ENCODE results near the gene CES3. TPM values are rescaled to one million over a fixed set of nuclear protein-coding genes. Genes with fewer than 3 reads are reported as not detected.

The CES3 gene
- polyA plus RNA-seq, 2 of the 4 experiments (the other 2 are of a cell fraction): 2.1 to 3.8 TPM

DNA sequence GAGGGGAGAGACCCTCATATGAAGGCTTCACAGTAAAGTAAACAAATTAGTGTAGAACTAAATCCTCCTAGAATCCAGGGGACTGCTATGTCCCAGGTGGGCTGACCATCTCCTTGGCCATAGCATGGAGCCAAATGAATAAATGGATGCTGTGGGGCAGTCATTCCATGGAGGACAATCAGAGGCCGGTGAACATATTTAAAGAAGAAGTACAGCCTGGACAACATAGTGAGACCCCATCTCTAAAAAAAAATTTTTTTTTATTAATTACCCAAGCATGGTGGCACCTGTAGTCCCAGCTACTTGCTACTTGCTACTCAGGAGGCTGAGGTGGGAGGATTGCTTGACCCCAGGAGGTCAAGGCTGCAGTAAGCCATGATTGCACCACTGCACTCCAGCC lies 62.6 kb downstream of the CES3 start:
- TF ChIP-seq MAZ (IDR thresholded peaks at IDR 0.05; ENCODE audit: borderline replicate concordance, low read depth, low read length): no peak
- TF ChIP-seq NPAS2 (CRISPR knock-in tag; IDR thresholded peaks at IDR 0.05; ENCODE audit: borderline replicate concordance): no peak
- TF ChIP-seq RFX5 (IDR thresholded peaks at IDR 0.05): no peak
- TF ChIP-seq ZC3H11A (IDR thresholded peaks at IDR 0.05): no peak
- TF ChIP-seq, protein P1, sequence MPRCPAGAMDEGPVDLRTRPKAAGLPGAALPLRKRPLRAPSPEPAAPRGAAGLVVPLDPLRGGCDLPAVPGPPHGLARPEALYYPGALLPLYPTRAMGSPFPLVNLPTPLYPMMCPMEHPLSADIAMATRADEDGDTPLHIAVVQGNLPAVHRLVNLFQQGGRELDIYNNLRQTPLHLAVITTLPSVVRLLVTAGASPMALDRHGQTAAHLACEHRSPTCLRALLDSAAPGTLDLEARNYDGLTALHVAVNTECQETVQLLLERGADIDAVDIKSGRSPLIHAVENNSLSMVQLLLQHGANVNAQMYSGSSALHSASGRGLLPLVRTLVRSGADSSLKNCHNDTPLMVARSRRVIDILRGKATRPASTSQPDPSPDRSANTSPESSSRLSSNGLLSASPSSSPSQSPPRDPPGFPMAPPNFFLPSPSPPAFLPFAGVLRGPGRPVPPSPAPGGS (IDR thresholded peaks at IDR 0.05): no peak
- no peak for TF ChIP-seq FOSL2 (IDR thresholded peaks at IDR 0.05)
- no peak for TF ChIP-seq FOSL2 (CRISPR knock-in tag; IDR thresholded peaks at IDR 0.05)
- no peak for TF ChIP-seq KDM1A (IDR thresholded peaks at IDR 0.05; ENCODE audit: low read depth)
- no peak for TF ChIP-seq EP300 (IDR thresholded peaks at IDR 0.05)
- TF ChIP-seq, protein P2, sequence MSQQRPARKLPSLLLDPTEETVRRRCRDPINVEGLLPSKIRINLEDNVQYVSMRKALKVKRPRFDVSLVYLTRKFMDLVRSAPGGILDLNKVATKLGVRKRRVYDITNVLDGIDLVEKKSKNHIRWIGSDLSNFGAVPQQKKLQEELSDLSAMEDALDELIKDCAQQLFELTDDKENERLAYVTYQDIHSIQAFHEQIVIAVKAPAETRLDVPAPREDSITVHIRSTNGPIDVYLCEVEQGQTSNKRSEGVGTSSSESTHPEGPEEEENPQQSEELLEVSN (IDR thresholded peaks at IDR 0.05; ENCODE audit: borderline replicate concordance, low read depth): no peak
- no peak for TF ChIP-seq ZNF302 (CRISPR knock-in tag; IDR thresholded peaks at IDR 0.05)
- no peak for TF ChIP-seq KDM5A (IDR thresholded peaks at IDR 0.05)
- TF ChIP-seq NFE2L2 (conservative IDR thresholded peaks at IDR 0.05; ENCODE audit: low read length): no peak
- TF ChIP-seq MAFK (IDR thresholded peaks at IDR 0.05; ENCODE audit: partially characterized antibody): no peak
- TF ChIP-seq RARB (CRISPR knock-in tag; IDR thresholded peaks at IDR 0.05): no peak
- TF ChIP-seq, protein P3, sequence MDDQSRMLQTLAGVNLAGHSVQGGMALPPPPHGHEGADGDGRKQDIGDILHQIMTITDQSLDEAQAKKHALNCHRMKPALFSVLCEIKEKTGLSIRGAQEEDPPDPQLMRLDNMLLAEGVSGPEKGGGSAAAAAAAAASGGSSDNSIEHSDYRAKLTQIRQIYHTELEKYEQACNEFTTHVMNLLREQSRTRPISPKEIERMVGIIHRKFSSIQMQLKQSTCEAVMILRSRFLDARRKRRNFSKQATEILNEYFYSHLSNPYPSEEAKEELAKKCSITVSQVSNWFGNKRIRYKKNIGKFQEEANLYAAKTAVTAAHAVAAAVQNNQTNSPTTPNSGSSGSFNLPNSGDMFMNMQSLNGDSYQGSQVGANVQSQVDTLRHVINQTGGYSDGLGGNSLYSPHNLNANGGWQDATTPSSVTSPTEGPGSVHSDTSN (IDR thresholded peaks at IDR 0.05): no peak
- no peak for TF ChIP-seq HOXA7 (CRISPR knock-in tag; IDR thresholded peaks at IDR 0.05)
- TF ChIP-seq REST (IDR thresholded peaks at IDR 0.05): no peak
- TF ChIP-seq, protein P4, sequence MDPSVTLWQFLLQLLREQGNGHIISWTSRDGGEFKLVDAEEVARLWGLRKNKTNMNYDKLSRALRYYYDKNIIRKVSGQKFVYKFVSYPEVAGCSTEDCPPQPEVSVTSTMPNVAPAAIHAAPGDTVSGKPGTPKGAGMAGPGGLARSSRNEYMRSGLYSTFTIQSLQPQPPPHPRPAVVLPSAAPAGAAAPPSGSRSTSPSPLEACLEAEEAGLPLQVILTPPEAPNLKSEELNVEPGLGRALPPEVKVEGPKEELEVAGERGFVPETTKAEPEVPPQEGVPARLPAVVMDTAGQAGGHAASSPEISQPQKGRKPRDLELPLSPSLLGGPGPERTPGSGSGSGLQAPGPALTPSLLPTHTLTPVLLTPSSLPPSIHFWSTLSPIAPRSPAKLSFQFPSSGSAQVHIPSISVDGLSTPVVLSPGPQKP (IDR thresholded peaks at IDR 0.05; ENCODE audit: low read depth, low read length): no peak
- WGBS (ENCODE audit: missing lambda C conversion rate): 86% methylated on average over 1 of the region's 1 CpG
- ChIA-PET POLR2A (interaction anchor here (0.7 kb wide), 1 partner anchor 135 kb away, joined by 6 read pairs; no protein-coding TSS in a partner anchor), CTCF (interaction anchor here (0.5 to 9.1 kb wide), 3 partner anchors 31 to 1100 kb away, joined by 3 to 94 read pairs (median 4); no protein-coding TSS in a partner anchor)
- ATAC-seq (no peak), FAIRE-seq (no peak), DNase-seq (ENCODE audit: low read depth in 1 of 2, low spot score in 1 of 2) (no peak)
- H3K27ac ChIP-seq: no peak overlapping the region
- H3K4me1 ChIP-seq: peaks cover 4% of the 10 kb centered on the region; the same call in 2 of the 3 replicates
- H3K4me2 ChIP-seq: no peak overlapping the region
- H3K9me3 ChIP-seq: no peaks in the 10 kb centered on the region
- H3K4me3 ChIP-seq: no peak overlapping the region

Small RNA genes lying within 50 kb of the gene (small RNA-seq; reads per million reads assigned to genes)
- gene RN7SL543P: 0 reads per million in 6 experiments

Other genes starting within 250 kb of the CES3 start
- gene DYNC1LI2, start 209.7 kb upstream of the CES3 start, polyA plus RNA-seq (2011; rRNA removed): 112 and 128 TPM in 2 replicates
- gene DYNC1LI2, start 209.7 kb upstream of the CES3 start, polyA plus RNA-seq (2017; fragmentation: RNase III; extraction: RNeasy Plus Mini Kit Qiagen cat#74134 plus additional on column Dnase treatment): 93.5 to 107 TPM (median 96.5 TPM) in 3 replicates
- gene TERB1, start 159.7 kb upstream of the CES3 start, polyA plus RNA-seq (2011; rRNA removed): 0.07 and 0.18 TPM in 2 replicates
- 0.12 to 0.18 TPM (median 0.17 TPM) in 3 replicates for gene TERB1, start 159.7 kb upstream of the CES3 start, polyA plus RNA-seq (2017; fragmentation: RNase III; extraction: RNeasy Plus Mini Kit Qiagen cat#74134 plus additional on column Dnase treatment)
- gene NAE1, start 130.3 kb upstream of the CES3 start, polyA plus RNA-seq (2011; rRNA removed): 89.8 and 132 TPM in 2 replicates
- gene NAE1, start 130.3 kb upstream of the CES3 start, polyA plus RNA-seq (2017; fragmentation: RNase III; extraction: RNeasy Plus Mini Kit Qiagen cat#74134 plus additional on column Dnase treatment): 90.0 to 96.2 TPM (median 94.9 TPM) in 3 replicates
- not detected in 2 replicates for gene CA7, start 116.9 kb upstream of the CES3 start, polyA plus RNA-seq (2011; rRNA removed)
- gene CA7, start 116.9 kb upstream of the CES3 start, polyA plus RNA-seq (2017; fragmentation: RNase III; extraction: RNeasy Plus Mini Kit Qiagen cat#74134 plus additional on column Dnase treatment): not detected in 3 replicates
- gene PDP2, start 80.8 kb upstream of the CES3 start, polyA plus RNA-seq (2011; rRNA removed): 10.0 and 10.7 TPM in 2 replicates
- gene PDP2, start 80.8 kb upstream of the CES3 start, polyA plus RNA-seq (2017; fragmentation: RNase III; extraction: RNeasy Plus Mini Kit Qiagen cat#74134 plus additional on column Dnase treatment): 7.7 to 10.5 TPM (median 8.7 TPM) in 3 replicates
- 0.18 and 0.37 TPM in 2 replicates for gene CDH16, start 42.4 kb upstream of the CES3 start, polyA plus RNA-seq (2011; rRNA removed)
- 0.24 to 0.25 TPM (median 0.25 TPM) in 3 replicates for gene CDH16, start 42.4 kb upstream of the CES3 start, polyA plus RNA-seq (2017; fragmentation: RNase III; extraction: RNeasy Plus Mini Kit Qiagen cat#74134 plus additional on column Dnase treatment)
- gene RRAD, start 35.7 kb upstream of the CES3 start, polyA plus RNA-seq (2011; rRNA removed): 0.46 and 0.75 TPM in 2 replicates
- gene RRAD, start 35.7 kb upstream of the CES3 start, polyA plus RNA-seq (2017; fragmentation: RNase III; extraction: RNeasy Plus Mini Kit Qiagen cat#74134 plus additional on column Dnase treatment): 2.2 to 4.7 TPM (median 3.4 TPM) in 3 replicates
- gene CIAO2B, start 26.9 kb upstream of the CES3 start, polyA plus RNA-seq (2011; rRNA removed): 140 and 168 TPM in 2 replicates
- 134 to 148 TPM (median 144 TPM) in 3 replicates for gene CIAO2B, start 26.9 kb upstream of the CES3 start, polyA plus RNA-seq (2017; fragmentation: RNase III; extraction: RNeasy Plus Mini Kit Qiagen cat#74134 plus additional on column Dnase treatment)
- gene CES2, start 25.8 kb upstream of the CES3 start, polyA plus RNA-seq (2011; rRNA removed): 19.4 and 20.4 TPM in 2 replicates
- gene CES2, start 25.8 kb upstream of the CES3 start, polyA plus RNA-seq (2017; fragmentation: RNase III; extraction: RNeasy Plus Mini Kit Qiagen cat#74134 plus additional on column Dnase treatment): 19.9 to 22.0 TPM (median 20.3 TPM) in 3 replicates
- gene CES4A, start 27.3 kb downstream of the CES3 start, polyA plus RNA-seq (2011; rRNA removed): 3.5 and 4.4 TPM in 2 replicates
- 2.5 to 3.5 TPM (median 2.8 TPM) in 3 replicates for gene CES4A, start 27.3 kb downstream of the CES3 start, polyA plus RNA-seq (2017; fragmentation: RNase III; extraction: RNeasy Plus Mini Kit Qiagen cat#74134 plus additional on column Dnase treatment)
- 35.9 and 61.3 TPM in 2 replicates for gene CBFB, start 67.9 kb downstream of the CES3 start, polyA plus RNA-seq (2011; rRNA removed)
- gene CBFB, start 67.9 kb downstream of the CES3 start, polyA plus RNA-seq (2017; fragmentation: RNase III; extraction: RNeasy Plus Mini Kit Qiagen cat#74134 plus additional on column Dnase treatment): 26.0 to 29.3 TPM (median 27.7 TPM) in 3 replicates
- 37.6 and 48.6 TPM in 2 replicates for gene PHAF1, start 148.7 kb downstream of the CES3 start, polyA plus RNA-seq (2011; rRNA removed)
- 20.7 to 21.6 TPM (median 20.9 TPM) in 3 replicates for gene PHAF1, start 148.7 kb downstream of the CES3 start, polyA plus RNA-seq (2017; fragmentation: RNase III; extraction: RNeasy Plus Mini Kit Qiagen cat#74134 plus additional on column Dnase treatment)
- 6.8 and 8.5 TPM in 2 replicates for gene B3GNT9, start 189.7 kb downstream of the CES3 start, polyA plus RNA-seq (2011; rRNA removed)
- 6.7 to 9.3 TPM (median 9.0 TPM) in 3 replicates for gene B3GNT9, start 189.7 kb downstream of the CES3 start, polyA plus RNA-seq (2017; fragmentation: RNase III; extraction: RNeasy Plus Mini Kit Qiagen cat#74134 plus additional on column Dnase treatment)
- 7.8 and 9.1 TPM in 2 replicates for gene TRADD, start 198.6 kb downstream of the CES3 start, polyA plus RNA-seq (2011; rRNA removed)
- gene TRADD, start 198.6 kb downstream of the CES3 start, polyA plus RNA-seq (2017; fragmentation: RNase III; extraction: RNeasy Plus Mini Kit Qiagen cat#74134 plus additional on column Dnase treatment): 13.2 to 15.2 TPM (median 15.2 TPM) in 3 replicates
- gene FBXL8, start 198.7 kb downstream of the CES3 start, polyA plus RNA-seq (2011; rRNA removed): 5.4 and 5.6 TPM in 2 replicates
- 12.5 to 14.4 TPM (median 13.1 TPM) in 3 replicates for gene FBXL8, start 198.7 kb downstream of the CES3 start, polyA plus RNA-seq (2017; fragmentation: RNase III; extraction: RNeasy Plus Mini Kit Qiagen cat#74134 plus additional on column Dnase treatment)
- 8.3 and 11.7 TPM in 2 replicates for gene HSF4, start 203.5 kb downstream of the CES3 start, polyA plus RNA-seq (2011; rRNA removed)
- 15.3 to 22.0 TPM (median 18.9 TPM) in 3 replicates for gene HSF4, start 203.5 kb downstream of the CES3 start, polyA plus RNA-seq (2017; fragmentation: RNase III; extraction: RNeasy Plus Mini Kit Qiagen cat#74134 plus additional on column Dnase treatment)
- gene NOL3, start 209.3 kb downstream of the CES3 start, polyA plus RNA-seq (2011; rRNA removed): 22.6 and 24.4 TPM in 2 replicates
- gene NOL3, start 209.3 kb downstream of the CES3 start, polyA plus RNA-seq (2017; fragmentation: RNase III; extraction: RNeasy Plus Mini Kit Qiagen cat#74134 plus additional on column Dnase treatment): 38.5 to 41.3 TPM (median 39.1 TPM) in 3 replicates
- gene MATCAP1, start 222.7 kb downstream of the CES3 start, polyA plus RNA-seq (2011; rRNA removed): 7.2 and 7.5 TPM in 2 replicates
- 16.1 to 23.5 TPM (median 20.8 TPM) in 3 replicates for gene MATCAP1, start 222.7 kb downstream of the CES3 start, polyA plus RNA-seq (2017; fragmentation: RNase III; extraction: RNeasy Plus Mini Kit Qiagen cat#74134 plus additional on column Dnase treatment)
- 0.06 TPM in 1 of 2 replicates, not detected in the other for gene EXOC3L1, start 228.9 kb downstream of the CES3 start, polyA plus RNA-seq (2011; rRNA removed)
- gene EXOC3L1, start 228.9 kb downstream of the CES3 start, polyA plus RNA-seq (2017; fragmentation: RNase III; extraction: RNeasy Plus Mini Kit Qiagen cat#74134 plus additional on column Dnase treatment): not detected in 3 replicates
- 65.1 and 71.8 TPM in 2 replicates for gene E2F4, start 230.9 kb downstream of the CES3 start, polyA plus RNA-seq (2011; rRNA removed)
- gene E2F4, start 230.9 kb downstream of the CES3 start, polyA plus RNA-seq (2017; fragmentation: RNase III; extraction: RNeasy Plus Mini Kit Qiagen cat#74134 plus additional on column Dnase treatment): 66.0 to 69.6 TPM (median 66.6 TPM) in 3 replicates
- gene ELMO3, start 237.9 kb downstream of the CES3 start, polyA plus RNA-seq (2011; rRNA removed): 0.62 and 1.0 TPM in 2 replicates
- gene ELMO3, start 237.9 kb downstream of the CES3 start, polyA plus RNA-seq (2017; fragmentation: RNase III; extraction: RNeasy Plus Mini Kit Qiagen cat#74134 plus additional on column Dnase treatment): 1.3 to 1.5 TPM (median 1.4 TPM) in 3 replicates